GM19452 (cell line): ENCODE results near the gene GIMD1.
"Not testable (repeated sequence)": the region's sequence is repeated elsewhere in the genome, so short reads cannot be mapped to it uniquely, and the experiment has no call there.

Experiments
- ATAC-seq: cut with Tn5 transposase; IDR thresholded peaks from one replicate; pipeline ENCODE4 v1.9.1; 2021; ENCODE audit not compliant: unreplicated experiment

GIMD1 gene

DNA sequence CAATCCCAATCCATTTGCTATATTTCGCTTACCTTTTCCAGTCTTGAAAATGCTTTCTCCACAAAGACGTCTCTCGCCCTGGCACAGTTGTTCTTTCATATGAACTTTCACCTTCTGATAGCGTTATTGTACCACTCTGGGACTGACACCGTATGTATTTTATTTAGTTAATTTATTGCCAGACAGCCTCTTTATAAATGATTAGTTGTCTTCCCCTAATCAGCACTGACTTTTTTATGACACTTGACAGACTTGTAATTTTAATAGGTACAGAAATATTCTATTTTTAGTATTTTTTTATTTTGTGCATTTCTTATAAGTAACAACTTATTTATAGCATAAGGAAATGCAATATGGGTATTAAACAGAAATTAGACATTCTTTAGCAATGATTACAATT, at the start of gene GIMD1:
TSS of gene GIMD1 (minus strand) at position 101 of the 400 bp plus-strand sequence. CDS start 1,343 bp downstream, outside the sequence.
- ATAC-seq: no peak

DNA sequence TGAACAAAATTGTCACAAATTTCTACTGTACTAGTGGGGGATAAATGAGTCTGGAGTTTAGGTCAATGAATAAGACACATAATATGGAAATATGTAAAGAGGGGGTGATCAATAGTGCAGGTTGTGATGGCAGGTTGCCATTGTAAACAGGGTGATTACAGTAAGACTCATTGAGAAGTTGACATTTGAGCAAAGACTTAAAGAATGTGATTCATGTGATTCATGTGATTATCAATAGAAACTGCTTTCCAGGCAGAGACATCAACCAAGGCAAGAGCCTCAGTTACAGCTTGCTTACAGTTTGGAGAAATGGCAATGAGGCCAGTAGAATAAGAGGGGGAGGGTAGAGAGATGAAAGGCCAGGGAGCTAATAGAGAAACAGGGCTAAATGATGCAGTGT, 45.8 kb upstream of the GIMD1 start:
- no peak for ATAC-seq

DNA sequence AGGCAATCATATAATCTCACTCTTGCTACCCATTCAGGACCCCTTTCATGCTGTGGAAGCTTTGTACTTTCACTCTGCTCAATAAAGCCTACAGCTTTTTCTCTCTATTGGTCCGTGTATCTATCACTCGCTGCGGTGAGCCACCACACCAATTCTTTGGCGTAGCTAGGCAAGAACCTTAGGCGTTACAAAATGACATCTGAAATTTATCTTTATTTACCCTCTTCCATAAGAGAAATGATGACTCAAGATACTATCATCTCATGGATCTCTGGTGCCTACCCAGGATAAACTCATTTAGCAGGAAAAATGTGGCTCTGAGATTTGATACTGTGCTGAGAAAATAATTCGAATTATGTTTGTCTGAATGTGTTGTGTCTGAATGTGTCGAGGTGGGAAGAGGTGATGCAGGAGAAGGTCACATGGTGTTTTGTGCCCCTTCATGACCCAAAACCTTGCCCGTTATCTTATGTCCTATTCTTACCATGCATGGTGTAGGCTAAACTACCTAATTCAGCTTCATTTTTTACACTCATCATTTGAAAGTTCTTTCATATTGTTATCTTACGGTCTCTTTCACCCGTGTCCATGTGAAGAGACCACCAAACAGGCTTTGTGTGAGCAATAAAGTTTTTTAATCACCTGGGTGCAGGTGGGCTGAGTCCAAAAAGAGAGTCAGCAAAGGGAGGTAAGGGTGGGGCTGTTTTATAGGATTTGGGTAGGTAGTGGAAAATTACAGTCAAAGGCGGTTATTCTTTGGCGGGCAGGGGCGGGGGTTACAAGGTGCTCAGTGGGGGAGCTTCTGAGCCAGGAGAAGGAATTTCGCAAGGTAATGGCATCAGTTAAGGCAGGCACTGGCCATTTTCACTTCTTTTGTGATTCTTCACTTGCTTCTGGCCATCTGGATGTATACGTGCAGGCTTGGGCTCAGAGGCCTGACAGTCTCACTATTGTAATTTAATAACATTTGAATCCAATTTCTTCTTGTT, 41.6 kb upstream of the GIMD1 start:
- no peak for ATAC-seq

DNA sequence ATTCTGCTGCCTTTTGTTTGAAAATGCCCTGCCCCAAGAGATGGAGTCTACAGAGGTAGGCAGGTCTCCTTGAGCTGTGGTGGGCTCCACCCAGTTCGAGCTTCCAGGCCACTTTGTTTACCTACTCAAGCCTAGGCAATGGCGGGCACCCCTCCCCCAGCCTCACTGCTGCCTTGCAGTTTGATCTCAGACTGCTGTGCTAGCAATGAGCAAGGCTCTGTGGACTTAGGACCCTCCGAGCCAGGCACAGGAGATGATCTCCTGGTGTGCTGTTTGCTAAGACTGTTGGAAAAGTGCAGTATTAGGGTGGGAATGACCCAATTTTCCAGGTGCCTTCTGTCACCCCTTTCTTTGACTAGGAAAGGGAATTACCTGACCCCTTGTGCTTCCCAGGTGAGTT, 39.4 kb upstream of the GIMD1 start:
- not testable (repeated sequence) for ATAC-seq

DNA sequence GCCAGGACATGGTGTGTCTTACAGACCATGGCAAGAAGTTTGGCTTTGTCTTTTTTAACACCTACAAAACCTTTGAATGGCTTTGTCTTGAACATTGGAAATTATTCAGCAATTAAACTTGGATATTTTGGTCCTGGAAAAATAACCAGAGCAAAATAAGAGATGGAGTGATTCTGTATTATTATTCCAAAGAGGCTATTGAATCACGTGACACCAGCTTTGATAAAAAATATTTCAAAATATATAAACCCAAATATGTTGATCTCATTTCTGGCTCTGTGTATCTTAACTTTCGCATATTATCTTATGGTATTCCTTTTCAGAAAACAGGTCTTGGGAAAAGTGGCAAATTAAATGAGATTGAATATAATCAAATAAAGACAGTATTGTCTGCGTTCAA, 32.6 kb upstream of the GIMD1 start:
- ATAC-seq: no peak

DNA sequence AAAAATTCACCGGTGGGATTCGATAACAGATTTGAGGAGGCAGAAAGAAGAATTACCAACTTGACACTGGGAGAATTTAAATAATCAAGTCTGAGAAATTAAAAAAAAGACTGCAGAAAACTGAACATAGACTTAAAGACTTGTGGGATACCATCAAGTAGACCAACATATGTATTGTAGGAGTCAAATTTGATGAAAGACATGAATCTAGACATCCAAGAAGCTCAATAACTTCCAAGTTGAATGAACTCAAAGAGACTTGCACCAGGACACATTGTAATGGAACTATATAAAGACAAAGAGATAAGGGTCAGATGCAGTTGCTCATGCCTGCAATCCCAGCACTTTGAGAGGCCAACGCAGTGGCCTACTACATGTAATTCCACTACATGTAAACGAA, 30.3 kb upstream of the GIMD1 start:
- not testable (repeated sequence) for ATAC-seq

DNA sequence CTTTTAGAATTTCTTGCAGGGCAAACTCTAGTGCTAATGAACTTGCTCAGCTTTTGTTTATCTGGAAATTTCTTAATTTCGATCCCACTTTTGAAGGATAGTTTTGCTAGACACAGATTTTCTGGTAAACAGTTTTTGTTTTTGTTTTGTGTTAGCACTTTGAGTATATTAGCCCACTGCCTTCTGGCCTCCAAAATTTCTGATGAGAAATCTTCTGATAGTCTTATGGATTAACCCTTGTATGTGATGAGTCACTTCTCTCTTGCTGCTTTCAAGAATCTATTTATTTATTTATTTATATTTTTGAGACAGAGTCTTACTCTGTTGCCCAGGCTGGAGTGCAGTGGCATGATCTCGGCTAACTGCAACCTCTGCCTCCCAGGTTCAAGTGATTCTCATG, 27.0 kb upstream of the GIMD1 start:
- ATAC-seq: no peak

DNA sequence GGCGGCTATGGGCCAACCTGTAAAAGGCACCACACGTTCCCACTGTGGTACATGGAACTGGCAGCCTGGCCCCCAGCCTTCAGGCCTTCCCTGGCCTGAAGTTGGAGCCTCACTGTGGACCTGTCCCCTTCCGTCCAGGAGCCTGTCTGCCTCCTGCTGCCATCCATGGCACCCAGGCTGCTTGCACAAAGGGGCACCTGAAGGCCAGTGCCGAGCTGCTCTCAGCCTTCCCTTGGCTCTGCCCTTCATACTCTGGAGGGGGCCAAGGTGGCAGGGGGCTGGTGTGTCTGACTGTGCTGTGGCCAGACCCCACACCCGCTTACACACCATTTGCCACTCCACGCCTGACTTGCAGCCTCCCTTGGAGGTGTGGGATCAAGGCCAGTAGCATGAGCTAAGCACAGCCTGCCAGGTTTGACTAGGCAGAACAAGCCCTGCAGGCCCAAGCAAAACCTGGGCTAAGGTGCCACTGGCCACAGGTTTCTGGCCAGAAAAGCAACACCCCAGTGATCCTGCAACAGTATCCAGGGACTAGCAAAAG, 17.3 kb upstream of the GIMD1 start:
- ATAC-seq: no peak

DNA sequence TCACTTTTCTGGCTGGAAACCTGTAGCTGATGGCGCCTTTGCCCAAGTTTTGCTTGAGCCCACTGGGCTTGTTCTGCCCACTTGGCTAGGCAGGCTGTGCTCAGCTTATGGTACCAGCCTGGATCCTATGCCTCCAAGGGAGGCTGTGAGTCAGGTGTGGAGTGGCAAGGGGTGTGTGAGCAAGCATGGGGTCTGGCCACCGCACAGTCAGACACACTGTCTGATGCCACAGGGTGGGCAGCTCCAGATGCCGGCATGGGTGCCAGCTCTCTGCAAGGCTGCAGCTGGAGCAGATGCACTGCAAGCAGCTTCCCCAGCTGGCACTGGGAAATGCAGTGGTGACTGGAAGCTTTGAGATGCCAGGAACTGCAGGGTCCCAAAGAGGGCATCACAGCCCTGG, 16.3 kb upstream of the GIMD1 start:
- ATAC-seq: no peak

DNA sequence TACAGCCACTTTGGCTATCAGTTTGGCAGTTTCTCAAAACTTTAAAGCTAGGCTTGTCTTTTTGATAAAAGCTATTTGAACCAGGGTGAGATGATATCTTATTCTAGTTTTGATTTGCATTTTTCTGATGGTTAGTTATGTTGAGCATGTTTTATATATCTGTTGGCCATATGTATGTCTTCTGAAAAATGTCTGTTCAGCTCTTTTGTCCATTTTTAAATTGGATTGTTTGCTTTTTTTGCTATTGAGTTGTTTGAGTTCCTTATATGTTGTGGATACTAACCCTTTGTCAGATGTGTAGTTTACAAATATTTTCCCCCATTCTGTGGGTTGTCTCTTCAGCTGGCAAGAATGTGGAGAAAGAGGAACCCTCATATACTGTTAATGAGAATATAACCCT, 11.6 kb upstream of the GIMD1 start:
- ATAC-seq: no peak

DNA sequence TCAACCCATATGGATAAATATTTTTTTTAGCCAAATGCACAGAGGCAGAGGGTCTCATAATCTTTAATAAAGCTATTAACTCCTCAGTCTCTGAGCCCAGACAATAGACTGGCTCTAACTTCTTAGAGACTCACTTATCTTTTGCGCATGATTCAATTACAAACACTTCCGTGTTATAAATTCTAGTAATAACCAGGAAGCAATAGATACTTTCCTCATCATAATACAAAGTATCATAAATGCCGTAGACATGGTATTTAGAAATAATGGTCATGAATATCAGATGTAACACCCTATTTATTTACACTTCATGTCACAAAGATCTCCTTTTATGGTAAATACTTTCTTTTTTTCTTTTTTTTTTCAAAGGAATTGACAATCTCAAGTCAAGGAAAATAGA, 4.4 kb upstream of the GIMD1 start:
- no peak for ATAC-seq

DNA sequence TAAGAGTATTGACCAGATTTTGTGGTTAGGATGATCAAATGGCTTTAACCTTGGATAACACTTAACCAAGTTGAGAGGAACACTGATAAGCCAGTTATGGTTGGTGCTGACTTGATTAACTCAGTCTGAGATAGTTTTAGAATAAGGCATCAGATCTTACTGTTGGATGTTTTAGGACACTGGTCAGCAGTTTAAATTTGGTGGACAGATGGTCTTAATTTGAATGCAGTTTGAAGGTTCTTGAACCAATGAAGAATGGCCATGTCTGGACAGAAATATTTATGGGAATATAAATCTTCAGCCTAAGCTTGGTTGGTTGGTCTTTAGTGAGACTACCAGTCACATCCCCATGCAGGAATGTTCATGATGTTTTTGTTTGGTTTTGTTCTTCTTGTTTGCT, 2.6 kb upstream of the GIMD1 start:
- ATAC-seq: no peak

DNA sequence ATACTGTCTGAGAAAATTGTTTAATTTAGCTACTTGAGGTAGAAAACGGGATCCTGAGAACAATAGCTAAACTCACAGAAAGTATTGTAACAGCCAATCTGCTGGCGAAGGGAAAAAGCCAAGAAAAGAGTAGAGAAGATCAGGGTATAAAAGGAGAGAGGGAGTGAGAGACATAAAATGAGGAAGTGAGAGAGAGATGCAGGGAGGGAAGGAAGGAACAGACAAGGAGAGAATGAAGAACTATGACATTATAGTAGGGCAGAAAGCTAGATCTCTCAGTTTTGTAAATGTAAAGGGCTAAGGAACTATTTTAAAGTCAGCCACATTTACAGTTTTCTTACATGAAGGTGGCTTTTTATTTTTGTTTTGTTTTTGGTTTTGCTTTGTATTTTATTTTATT, 1.6 kb upstream of the GIMD1 start:
- ATAC-seq: no peak

DNA sequence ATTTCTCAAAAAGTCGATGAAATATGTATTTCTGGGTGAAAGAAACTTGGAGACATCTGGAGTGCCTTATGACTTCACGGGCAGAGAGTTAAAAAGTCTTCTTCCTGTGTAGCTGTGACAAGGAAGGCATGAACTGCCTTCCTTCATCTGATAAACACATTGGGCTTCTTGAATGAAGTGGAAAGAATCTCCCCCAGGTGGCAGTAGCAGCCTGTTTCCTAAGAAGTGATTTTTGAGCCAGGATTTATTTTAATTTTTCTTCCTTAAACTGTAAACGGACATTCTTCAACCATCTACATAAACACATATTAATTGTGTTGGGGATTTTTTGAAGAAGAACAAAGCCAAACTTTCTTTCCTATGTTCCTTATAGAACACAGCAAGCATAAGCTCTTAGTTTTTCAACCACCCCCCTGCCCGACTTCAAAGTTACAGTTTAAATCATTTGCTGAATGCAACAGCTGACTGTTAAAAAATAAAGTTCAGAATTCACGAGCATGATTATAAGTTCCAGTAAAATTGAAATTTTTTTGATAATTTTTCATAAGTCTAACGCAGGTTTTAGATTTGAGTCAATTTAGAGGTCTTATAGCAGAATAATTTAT, 980 bp upstream of the GIMD1 start:
- peak; percentile 60 for ATAC-seq

DNA sequence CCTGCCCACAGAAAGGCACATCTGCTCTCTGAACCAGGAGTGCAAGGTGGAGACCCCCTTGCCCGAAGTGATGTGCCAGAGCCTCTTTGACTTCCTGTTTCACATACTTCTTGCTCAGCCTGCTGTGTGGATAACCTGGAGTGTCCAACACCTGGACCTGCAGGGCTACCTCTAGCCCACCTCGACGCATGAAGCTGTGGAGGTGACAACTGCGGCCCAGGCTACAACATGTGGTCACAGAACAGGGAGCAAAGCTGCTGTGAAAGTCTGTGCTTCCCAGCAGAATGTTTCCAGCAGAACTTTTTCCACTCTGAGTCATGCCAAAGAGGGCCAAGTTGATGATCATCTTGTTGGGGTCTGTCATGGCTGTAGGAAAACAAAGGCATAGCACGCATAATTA, 1.5 kb downstream of the GIMD1 start:
- no peak for ATAC-seq

DNA sequence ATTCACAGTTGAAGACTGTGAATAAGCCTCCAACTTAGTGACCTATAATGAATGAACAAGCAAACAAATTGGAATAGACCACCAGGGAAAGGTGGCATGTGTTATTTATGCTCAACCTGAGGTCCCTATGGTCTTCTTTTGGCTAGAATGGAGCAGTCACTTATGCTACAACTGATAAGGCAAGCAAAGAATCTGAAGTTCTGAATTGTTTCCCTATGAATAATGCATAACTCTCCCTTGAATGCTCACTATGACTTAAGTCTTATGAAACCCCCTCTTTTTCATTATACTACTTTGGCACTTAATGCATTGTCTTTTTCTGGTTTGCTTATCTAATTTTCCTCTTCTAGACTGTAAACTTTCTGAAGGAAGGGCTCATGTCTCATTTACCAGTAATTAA, 2.6 kb downstream of the GIMD1 start:
- no peak for ATAC-seq

DNA sequence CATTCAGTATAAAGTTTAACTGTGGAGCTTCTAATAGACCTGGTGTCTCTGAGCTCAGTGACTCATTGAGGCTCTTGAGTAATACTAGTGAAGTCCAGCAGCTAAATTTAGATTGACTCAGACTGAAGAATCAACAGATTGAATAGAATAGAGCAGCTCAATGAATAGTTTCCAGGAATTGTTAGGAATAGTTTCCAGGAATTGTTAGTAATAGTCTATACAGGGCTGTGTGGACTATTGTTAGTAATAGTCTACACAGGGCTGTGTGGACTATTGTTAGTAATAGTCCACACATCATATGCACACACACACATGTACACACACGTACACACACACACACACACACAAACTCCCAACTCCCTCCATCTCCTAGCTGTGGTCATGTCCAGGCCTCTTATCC, 3.0 kb downstream of the GIMD1 start:
- ATAC-seq: no peak

DNA sequence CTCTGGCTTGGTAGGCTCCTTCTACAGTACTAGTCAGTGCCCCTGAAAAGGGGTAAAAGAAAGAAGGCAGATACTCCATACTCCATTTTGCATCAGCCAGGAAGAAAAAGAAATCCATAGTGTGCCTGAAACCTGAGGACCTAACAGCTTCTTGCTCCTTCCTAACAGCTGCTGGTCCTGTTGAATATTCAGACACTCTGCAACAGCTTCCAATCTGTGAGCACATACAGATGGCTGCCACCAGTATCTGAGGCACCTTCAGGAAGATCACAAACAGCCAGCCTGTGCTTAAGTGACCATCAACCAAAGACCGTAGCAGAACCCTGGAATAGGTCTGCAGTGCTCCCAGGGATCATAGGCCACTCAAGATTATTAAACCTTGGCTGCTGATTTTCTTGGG, 4.3 kb downstream of the GIMD1 start:
- ATAC-seq: no peak

DNA sequence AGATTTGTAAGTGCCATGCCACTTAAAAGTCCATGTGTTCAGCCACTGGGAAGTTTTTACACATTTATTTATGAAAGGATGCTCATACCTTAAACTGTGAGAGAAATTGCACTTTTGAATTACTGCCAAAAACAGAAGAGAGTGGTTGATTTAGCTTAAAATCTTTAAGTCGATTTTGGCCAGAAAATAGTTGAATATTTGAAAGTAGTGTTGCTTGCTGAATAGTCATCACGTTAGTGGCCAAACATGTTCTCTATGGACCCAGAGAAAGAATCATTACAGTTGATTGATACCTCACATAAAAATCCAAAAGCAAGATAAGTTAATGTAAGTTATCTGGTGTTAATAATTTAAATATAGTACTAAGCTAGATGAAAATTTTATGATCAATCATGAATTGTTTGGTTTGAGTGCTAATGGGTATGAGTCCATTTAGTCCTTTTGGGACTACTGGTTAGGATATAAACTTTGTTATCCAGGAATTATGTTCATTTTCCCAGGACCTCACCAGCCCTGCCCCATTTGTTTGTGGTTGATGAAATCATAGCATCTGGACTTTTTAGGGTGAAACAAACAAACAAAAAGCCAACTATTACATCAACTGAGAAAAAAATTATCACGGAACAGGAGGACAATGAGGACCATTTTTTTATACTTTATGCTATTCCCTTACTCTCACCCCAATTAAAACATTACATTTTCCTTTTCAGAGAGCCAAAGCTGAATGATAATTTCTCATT, 6.3 kb downstream of the GIMD1 start:
- no peak for ATAC-seq

DNA sequence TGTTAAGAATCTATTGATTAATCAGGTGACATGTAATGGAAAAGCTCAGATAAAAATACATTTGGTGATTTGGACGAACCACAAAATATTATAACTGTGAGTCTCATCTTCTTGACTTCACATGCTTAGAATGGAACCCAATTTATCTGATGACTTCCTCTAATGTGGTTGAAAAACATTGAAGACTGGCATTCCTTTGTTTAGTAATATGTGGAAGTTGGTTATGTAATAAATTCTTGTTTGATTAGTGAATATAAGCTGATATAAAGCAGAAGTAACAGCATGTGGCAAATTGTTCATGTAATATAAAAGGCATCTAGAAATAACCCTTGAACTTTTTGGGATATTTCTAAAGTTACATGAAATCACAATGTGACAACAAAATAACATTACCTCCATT, 9.7 kb downstream of the GIMD1 start:
- ATAC-seq: no peak

DNA sequence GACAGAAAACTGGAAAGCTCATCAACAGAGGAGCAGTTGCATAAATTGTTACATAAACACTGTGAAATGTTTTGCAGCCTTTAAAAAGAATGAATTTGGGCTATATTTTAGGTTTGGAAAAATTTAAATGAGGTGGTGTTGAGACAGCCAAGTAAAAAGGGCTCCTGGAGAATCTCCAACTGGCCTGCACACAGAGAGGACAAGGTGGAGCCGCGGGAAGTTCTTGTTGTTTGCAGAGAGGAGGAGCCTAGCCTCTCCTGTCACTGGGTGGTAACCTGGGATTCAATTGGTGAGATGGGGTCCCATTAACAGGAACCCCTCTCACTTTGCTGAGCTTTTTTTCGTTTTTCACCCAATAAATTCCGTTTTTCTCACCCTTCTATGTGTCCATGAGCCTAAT, 13.4 kb downstream of the GIMD1 start:
- no peak for ATAC-seq
